Suprapubic skin (tissue), 4 donors: ENCODE data around the gene GRID1. TPM values are rescaled to one million over a fixed set of nuclear protein-coding genes. Genes with fewer than 3 reads are reported as not detected.

Experiments used
- DNase-seq, 2 donors: peaks; one replicate each; pipeline ENCODE4 v3.0.0-alpha.2; 2019; ENCODE audit warnings: low spot score in 2 of 2
- H3K27ac ChIP-seq: fragments of 200-600 bp; sonication (generic); one replicate; pipeline ENCODE4 v1.5.1; 2019
- H3K27me3 ChIP-seq: fragments of 200-600 bp; sonication (generic); one replicate; pipeline ENCODE4 v1.5.1; 2019
- H3K36me3 ChIP-seq: fragments of 200-600 bp; sonication (generic); one replicate; pipeline ENCODE4 v1.5.1; 2019
- H3K4me1 ChIP-seq: fragments of 200-600 bp; sonication (generic); one replicate; pipeline ENCODE4 v1.5.1; 2019
- H3K4me3 ChIP-seq: fragments of 200-600 bp; sonication (generic); one replicate; pipeline ENCODE4 v1.5.1; 2019; ENCODE audit warnings: mild to moderate bottlenecking
- H3K9me3 ChIP-seq: fragments of 200-600 bp; sonication (generic); one replicate; pipeline ENCODE4 v1.5.1; 2019
- EP300 ChIP-seq: sonication (generic); formaldehyde crosslinking; IDR thresholded peaks from one replicate; pipeline ENCODE4 v1.6.1; 2017; ENCODE audit warnings: antibody characterized with exemption
- POLR2A ChIP-seq, 2 donors: fragments of 450-650 bp; IDR thresholded peaks; one replicate each; pipeline ENCODE4 v1.6.1; 2017; ENCODE audit warnings: antibody characterized with exemption in 2 of 2, mild to moderate bottlenecking in 2 of 2, moderate library complexity in 2 of 2
- POLR2AphosphoS5 ChIP-seq, 3 donors: sonication (generic); formaldehyde crosslinking; IDR thresholded peaks; one replicate each; pipeline ENCODE4 v1.6.1; 2017; ENCODE audit warnings: antibody characterized with exemption in 3 of 3
- WGBS: methylation state at CpG from one replicate; pipeline ENCODE4 v1.1.5; 2018; 5-methylcytosine and 5-hydroxymethylcytosine counted together
- total RNA-seq, 4 donors: library from RNA; depleted of rRNA; stranded (reverse); fragments of >200 nt; gene quantifications; one replicate each; pipeline ENCODE4 v1.1.0, GENCODE V29; 2016
- TF ChIP-seq, protein P1 (sequence below), 2 donors: fragments of 200-600 bp in 1 of 2; fragments of 450-650 bp in 1 of 2; sonication (generic) in 1 of 2; IDR thresholded peaks; one replicate each; pipeline ENCODE4 v1.5.1; 2016 to 2019; ENCODE audit warnings: antibody characterized with exemption in 2 of 2, mild to moderate bottlenecking in 1 of 2, moderate library complexity in 1 of 2

The GRID1 gene
- total RNA-seq, 4 donors from 2014 or later: 1.8 to 3.1 (median 2.4) TPM

DNA sequence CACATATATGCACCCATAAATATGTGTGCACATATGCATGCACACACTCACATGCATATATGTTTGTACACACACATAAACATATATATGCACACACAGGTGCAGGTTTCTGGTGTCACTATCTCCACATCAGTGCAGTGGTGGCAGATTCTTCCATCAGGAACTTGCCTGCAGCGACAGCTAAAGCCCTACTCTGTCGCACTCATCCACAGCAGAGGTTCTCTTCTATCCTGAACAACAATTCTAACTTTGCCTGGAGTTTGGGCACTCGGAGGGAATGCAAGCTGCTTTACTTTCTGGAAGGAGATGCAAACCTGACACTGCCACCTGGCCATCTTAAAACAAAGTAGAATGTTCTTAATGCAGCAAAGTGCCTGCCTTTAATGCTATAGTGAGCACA lies 745.8 kb downstream of the GRID1 start:
- Histone ChIP-seq H3K36me3 (no peaks in the 10 kb centered on the region), H3K27me3 (no peaks in the 10 kb centered on the region), H3K4me1 (no peaks in the 10 kb centered on the region), H3K4me3 (no peak overlapping the region), H3K27ac (no peak overlapping the region), H3K9me3 (no peaks in the 10 kb centered on the region)
- WGBS: 65% methylated on average over 3 of the region's 3 CpGs
- no peak for DNase-seq
- TF ChIP-seq POLR2AphosphoS5 (IDR thresholded peaks at IDR 0.05): no peak
- TF ChIP-seq, protein P1, sequence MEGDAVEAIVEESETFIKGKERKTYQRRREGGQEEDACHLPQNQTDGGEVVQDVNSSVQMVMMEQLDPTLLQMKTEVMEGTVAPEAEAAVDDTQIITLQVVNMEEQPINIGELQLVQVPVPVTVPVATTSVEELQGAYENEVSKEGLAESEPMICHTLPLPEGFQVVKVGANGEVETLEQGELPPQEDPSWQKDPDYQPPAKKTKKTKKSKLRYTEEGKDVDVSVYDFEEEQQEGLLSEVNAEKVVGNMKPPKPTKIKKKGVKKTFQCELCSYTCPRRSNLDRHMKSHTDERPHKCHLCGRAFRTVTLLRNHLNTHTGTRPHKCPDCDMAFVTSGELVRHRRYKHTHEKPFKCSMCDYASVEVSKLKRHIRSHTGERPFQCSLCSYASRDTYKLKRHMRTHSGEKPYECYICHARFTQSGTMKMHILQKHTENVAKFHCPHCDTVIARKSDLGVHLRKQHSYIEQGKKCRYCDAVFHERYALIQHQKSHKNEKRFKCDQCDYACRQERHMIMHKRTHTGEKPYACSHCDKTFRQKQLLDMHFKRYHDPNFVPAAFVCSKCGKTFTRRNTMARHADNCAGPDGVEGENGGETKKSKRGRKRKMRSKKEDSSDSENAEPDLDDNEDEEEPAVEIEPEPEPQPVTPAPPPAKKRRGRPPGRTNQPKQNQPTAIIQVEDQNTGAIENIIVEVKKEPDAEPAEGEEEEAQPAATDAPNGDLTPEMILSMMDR (IDR thresholded peaks at IDR 0.05): no peak
- TF ChIP-seq EP300: no peak
- TF ChIP-seq POLR2A (IDR thresholded peaks at IDR 0.05): no peak

DNA sequence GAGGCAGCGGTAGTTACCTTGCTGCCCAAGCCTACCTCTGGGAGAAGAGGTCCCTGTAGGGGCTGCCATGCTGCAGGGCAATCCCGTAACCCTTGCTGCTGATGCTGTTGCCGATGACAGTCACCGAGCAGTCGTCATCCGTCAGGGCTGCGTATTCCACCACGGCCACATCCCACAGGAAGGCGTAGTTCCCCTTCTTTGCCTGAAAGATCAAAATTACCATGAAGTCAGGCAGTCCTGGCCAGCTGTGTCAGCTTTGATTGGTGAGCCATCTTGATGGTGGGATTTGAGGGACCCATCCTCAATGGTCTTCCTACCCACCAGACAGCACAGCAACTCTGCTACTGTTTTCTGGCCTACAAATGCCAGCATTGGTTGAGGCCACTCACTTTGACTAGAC lies 746.8 kb downstream of the GRID1 start:
- WGBS: 87% methylated on average over 7 of the region's 9 CpGs
- Histone ChIP-seq H3K36me3 (no peaks in the 10 kb centered on the region), H3K27ac (no peak overlapping the region), H3K9me3 (no peaks in the 10 kb centered on the region), H3K4me1 (no peaks in the 10 kb centered on the region), H3K4me3 (no peak overlapping the region), H3K27me3 (no peaks in the 10 kb centered on the region)
- TF ChIP-seq EP300: no peak
- no peak for TF ChIP-seq POLR2A (IDR thresholded peaks at IDR 0.05)
- TF ChIP-seq, protein P1 (IDR thresholded peaks at IDR 0.05): no peak
- no peak for TF ChIP-seq POLR2AphosphoS5 (IDR thresholded peaks at IDR 0.05)
- peak in 1 of 2 donors; percentile 65 for DNase-seq

DNA sequence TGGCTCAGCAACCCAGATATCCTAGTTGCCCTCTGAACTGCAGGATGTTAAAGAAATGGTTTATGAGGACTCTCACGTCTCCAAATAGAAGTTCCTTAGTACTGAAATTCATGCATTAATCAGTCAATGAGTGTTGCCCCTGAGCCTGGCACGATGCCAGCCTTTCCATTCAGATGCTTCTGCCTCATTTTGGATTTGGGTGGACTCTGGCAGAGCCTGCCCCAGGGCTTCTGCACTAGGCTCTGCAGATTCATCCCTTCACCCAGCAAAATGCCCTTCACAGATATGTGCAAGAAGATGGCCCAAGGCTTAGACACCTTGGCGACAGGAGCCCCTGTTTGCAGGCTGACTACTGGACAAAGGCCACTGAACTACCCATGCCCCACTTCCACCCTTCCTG lies 747.8 kb downstream of the GRID1 start:
- H3K4me1 ChIP-seq: no peaks in the 10 kb centered on the region
- no peak for TF ChIP-seq POLR2AphosphoS5 (IDR thresholded peaks at IDR 0.05)
- no peak for TF ChIP-seq EP300
- TF ChIP-seq, protein P1 (IDR thresholded peaks at IDR 0.05): no peak
- TF ChIP-seq POLR2A (IDR thresholded peaks at IDR 0.05): no peak
- no peaks in the 10 kb centered on the region for H3K27me3 ChIP-seq
- DNase-seq: peak in 1 of 2 donors; percentile 32
- no peaks in the 10 kb centered on the region for H3K9me3 ChIP-seq
- no peak overlapping the region for H3K27ac ChIP-seq
- WGBS: 73% methylated on average over 3 of the region's 3 CpGs
- H3K4me3 ChIP-seq: no peak overlapping the region
- no peaks in the 10 kb centered on the region for H3K36me3 ChIP-seq

- no peak overlapping the region for H3K27ac ChIP-seq
- DNase-seq: peak in 1 of 2 donors; percentile 69
- H3K4me3 ChIP-seq: no peak overlapping the region
- H3K36me3 ChIP-seq: no peaks in the 10 kb centered on the region
- no peak for TF ChIP-seq EP300
- no peak for TF ChIP-seq POLR2AphosphoS5 (IDR thresholded peaks at IDR 0.05)
- no peak for TF ChIP-seq POLR2A (IDR thresholded peaks at IDR 0.05)
- TF ChIP-seq, protein P1 (IDR thresholded peaks at IDR 0.05): no peak
- no peaks in the 10 kb centered on the region for H3K9me3 ChIP-seq
- 97% methylated on average over 9 of the region's 9 CpGs for WGBS
- H3K4me1 ChIP-seq: no peaks in the 10 kb centered on the region
- no peaks in the 10 kb centered on the region for H3K27me3 ChIP-seq
Measured at GRCh38 chr10:85617751-85618546, 748.6 kb downstream of the GRID1 start.

GRCh38 chr10:85615556-85615955 lies 751.0 kb downstream of the GRID1 start:
- TF ChIP-seq EP300 (no peak), POLR2AphosphoS5 (IDR thresholded peaks at IDR 0.05) (no peak), POLR2A (IDR thresholded peaks at IDR 0.05) (no peak)
- TF ChIP-seq, protein P1 (IDR thresholded peaks at IDR 0.05): no peak
- DNase-seq: peak in 1 of 2 donors; percentile 58
- no peak overlapping the region for H3K27ac ChIP-seq
- H3K36me3 ChIP-seq: no peaks in the 10 kb centered on the region
- WGBS: 92% methylated on average over 2 of the region's 4 CpGs
- H3K4me3 ChIP-seq: no peak overlapping the region
- no peaks in the 10 kb centered on the region for H3K4me1 ChIP-seq
- no peaks in the 10 kb centered on the region for H3K9me3 ChIP-seq
- H3K27me3 ChIP-seq: no peaks in the 10 kb centered on the region
